Suprapubic skin (tissue), 4 donors: ENCODE measurements around the gene GRAP2. TPM values are rescaled to one million over a fixed set of nuclear protein-coding genes. Genes with fewer than 3 reads are reported as not detected.
A peak's percentile ranks its signal among the peaks of the same experiment; 100 is the strongest.

Source experiments
- DNase-seq, 2 donors: peaks; one replicate each; pipeline ENCODE4 v3.0.0-alpha.2; 2019; ENCODE audit warnings: low spot score in 2 of 2
- H3K27ac ChIP-seq: fragments of 200-600 bp; sonication (generic); one replicate; pipeline ENCODE4 v1.5.1; 2019
- H3K27me3 ChIP-seq: fragments of 200-600 bp; sonication (generic); one replicate; pipeline ENCODE4 v1.5.1; 2019
- H3K36me3 ChIP-seq: fragments of 200-600 bp; sonication (generic); one replicate; pipeline ENCODE4 v1.5.1; 2019
- H3K4me1 ChIP-seq: fragments of 200-600 bp; sonication (generic); one replicate; pipeline ENCODE4 v1.5.1; 2019
- H3K4me3 ChIP-seq: fragments of 200-600 bp; sonication (generic); one replicate; pipeline ENCODE4 v1.5.1; 2019; ENCODE audit warnings: mild to moderate bottlenecking
- H3K9me3 ChIP-seq: fragments of 200-600 bp; sonication (generic); one replicate; pipeline ENCODE4 v1.5.1; 2019
- EP300 ChIP-seq: sonication (generic); formaldehyde crosslinking; IDR thresholded peaks from one replicate; pipeline ENCODE4 v1.6.1; 2017; ENCODE audit warnings: antibody characterized with exemption
- POLR2A ChIP-seq, 2 donors: fragments of 450-650 bp; IDR thresholded peaks; one replicate each; pipeline ENCODE4 v1.6.1; 2017; ENCODE audit warnings: antibody characterized with exemption in 2 of 2, mild to moderate bottlenecking in 2 of 2, moderate library complexity in 2 of 2
- POLR2AphosphoS5 ChIP-seq, 3 donors: sonication (generic); formaldehyde crosslinking; IDR thresholded peaks; one replicate each; pipeline ENCODE4 v1.6.1; 2017; ENCODE audit warnings: antibody characterized with exemption in 3 of 3
- WGBS: methylation state at CpG from one replicate; pipeline ENCODE4 v1.1.5; 2018; 5-methylcytosine and 5-hydroxymethylcytosine counted together
- total RNA-seq, 4 donors: library from RNA; depleted of rRNA; stranded (reverse); fragments of >200 nt; gene quantifications; one replicate each; pipeline ENCODE4 v1.1.0, GENCODE V29; 2016
- TF ChIP-seq, protein P1 (sequence below), 2 donors: fragments of 200-600 bp in 1 of 2; fragments of 450-650 bp in 1 of 2; sonication (generic) in 1 of 2; IDR thresholded peaks; one replicate each; pipeline ENCODE4 v1.5.1; 2016 to 2019; ENCODE audit warnings: antibody characterized with exemption in 2 of 2, mild to moderate bottlenecking in 1 of 2, moderate library complexity in 1 of 2

GRAP2 gene
- total RNA-seq, 4 donors from 2014 or later, result 0.16 to 10.1 (median 4.8) TPM

DNA sequence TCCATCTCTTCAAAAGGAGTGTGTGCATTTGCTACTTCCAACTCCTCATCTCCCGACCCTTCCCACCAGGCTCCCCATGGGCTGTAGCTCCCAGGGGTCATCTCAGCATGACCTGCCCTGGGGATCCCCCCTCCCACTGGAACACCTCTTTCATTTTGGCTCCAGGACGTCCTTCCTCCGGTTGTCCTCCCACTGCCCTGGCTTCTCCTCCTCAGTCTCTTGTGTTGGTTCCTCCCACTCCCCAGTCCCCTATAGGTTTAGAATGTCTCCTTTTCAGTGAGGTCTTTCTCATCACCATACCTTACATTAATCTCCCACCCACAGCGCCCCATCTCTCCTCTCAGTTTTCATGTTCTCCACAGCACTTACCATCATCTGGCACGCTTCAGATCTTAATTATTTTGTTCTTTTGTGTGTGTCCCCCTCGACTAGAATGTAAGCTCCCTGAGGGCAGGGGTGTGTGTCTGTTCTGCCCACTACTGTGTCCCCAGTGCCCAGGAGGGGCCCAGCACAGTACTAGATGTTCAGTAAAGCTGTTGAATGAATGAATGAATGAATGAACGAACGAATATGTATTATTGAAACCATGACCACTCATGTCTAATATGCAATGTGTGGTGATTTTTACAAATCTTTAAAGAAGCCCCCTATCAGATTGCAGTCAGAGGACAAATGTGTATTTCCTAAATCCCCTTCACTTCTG, 57.3 kb downstream of the GRAP2 start:
- no peaks in the 10 kb centered on the region for H3K9me3 ChIP-seq
- H3K27ac ChIP-seq, result no peak overlapping the region
- no peaks in the 10 kb centered on the region for H3K36me3 ChIP-seq
- H3K4me1 ChIP-seq, result peaks cover 13% of the 10 kb centered on the region
- TF ChIP-seq EP300, result no peak
- WGBS, result 73% methylated on average over 8 of the region's 8 CpGs
- no peak for DNase-seq
- H3K4me3 ChIP-seq, result no peak overlapping the region
- H3K27me3 ChIP-seq, result peaks cover 9% of the 10 kb centered on the region

DNA sequence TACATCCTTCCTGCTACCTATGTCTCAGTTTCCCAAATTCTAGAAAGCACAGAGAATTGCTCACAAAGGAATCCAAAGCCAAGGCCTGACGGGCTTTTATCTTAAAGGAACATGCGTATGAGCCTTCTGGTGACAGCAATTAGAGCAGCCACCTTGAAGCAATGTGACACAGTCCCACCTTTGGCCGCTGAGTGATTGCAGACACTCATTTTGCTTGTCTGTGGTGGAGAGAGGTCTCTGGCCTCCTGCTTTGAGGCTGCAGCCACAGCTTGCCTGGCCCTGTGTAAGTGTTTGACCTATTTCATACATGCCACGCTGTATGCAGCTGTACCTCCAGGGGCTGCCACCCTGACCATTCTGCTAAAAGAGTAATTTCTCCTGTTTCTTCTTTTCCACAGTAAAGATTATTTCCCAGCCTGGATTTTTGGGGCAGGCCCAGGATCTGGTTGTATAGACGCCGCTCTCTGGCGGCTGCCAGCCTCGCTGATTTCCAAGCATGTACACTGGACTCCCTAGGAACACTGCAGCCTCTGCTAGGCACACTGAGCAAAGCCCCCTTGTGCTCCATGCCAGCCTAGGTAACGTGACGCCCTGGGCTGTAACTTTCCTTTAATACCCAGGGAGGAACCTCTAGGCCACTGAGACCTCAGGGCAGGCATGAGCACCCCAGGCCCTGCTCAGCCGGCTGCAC, 58.2 kb downstream of the GRAP2 start:
- DNase-seq, result no peak
- H3K4me1 ChIP-seq, result peaks cover 13% of the 10 kb centered on the region
- no peak overlapping the region for H3K4me3 ChIP-seq
- no peak overlapping the region for H3K27ac ChIP-seq
- H3K27me3 ChIP-seq, result peaks cover 9% of the 10 kb centered on the region
- 58% methylated on average over 8 of the region's 11 CpGs for WGBS
- no peaks in the 10 kb centered on the region for H3K9me3 ChIP-seq
- no peaks in the 10 kb centered on the region for H3K36me3 ChIP-seq
- TF ChIP-seq EP300 (no peak), POLR2A (IDR thresholded peaks at IDR 0.05) (no peak), POLR2AphosphoS5 (IDR thresholded peaks at IDR 0.05) (no peak)
- TF ChIP-seq, protein P1, sequence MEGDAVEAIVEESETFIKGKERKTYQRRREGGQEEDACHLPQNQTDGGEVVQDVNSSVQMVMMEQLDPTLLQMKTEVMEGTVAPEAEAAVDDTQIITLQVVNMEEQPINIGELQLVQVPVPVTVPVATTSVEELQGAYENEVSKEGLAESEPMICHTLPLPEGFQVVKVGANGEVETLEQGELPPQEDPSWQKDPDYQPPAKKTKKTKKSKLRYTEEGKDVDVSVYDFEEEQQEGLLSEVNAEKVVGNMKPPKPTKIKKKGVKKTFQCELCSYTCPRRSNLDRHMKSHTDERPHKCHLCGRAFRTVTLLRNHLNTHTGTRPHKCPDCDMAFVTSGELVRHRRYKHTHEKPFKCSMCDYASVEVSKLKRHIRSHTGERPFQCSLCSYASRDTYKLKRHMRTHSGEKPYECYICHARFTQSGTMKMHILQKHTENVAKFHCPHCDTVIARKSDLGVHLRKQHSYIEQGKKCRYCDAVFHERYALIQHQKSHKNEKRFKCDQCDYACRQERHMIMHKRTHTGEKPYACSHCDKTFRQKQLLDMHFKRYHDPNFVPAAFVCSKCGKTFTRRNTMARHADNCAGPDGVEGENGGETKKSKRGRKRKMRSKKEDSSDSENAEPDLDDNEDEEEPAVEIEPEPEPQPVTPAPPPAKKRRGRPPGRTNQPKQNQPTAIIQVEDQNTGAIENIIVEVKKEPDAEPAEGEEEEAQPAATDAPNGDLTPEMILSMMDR (IDR thresholded peaks at IDR 0.05), result no peak

DNA sequence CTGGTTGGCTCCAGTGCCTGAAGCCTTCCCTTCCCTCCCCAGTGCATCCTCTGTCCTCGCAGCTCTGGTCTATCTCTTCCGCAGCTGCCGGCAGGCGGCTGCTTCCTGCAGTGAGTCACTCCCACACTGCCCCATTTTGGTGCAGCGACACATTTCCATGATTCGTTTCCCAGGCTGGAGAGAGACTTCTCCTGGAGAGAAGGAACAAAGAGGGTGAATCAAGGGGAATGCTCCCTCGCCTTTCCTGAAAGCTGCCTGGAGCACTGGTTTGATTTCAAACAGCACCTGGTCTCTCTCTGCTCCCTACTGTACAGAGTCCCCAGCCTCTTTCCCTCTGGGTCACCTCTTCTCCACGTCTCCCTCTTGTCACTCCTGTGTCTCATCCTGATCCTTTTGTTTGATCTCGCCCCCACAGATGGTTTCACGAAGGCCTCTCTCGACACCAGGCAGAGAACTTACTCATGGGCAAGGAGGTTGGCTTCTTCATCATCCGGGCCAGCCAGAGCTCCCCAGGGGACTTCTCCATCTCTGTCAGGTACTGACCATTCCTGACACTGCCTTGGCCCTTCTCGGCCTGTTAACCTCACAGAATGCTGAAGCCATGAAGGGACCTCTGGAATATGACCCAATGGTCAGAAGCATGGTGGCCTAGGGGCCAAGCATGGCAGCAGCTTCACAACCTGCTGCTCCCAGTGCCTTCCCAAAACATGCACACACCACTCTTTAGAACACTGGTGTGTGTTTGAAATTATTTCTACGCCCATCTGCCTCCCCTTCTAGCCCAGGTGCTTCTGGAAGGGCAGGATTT, 59.0 kb downstream of the GRAP2 start, which contains the start of gene TMA7B:
Gene TMA7B, plus strand, starts transcription at position 758 of the 808 bp plus-strand sequence. CDS start 3,978 bp downstream, outside the sequence.
- no peaks in the 10 kb centered on the region for H3K36me3 ChIP-seq
- H3K4me3 ChIP-seq, result no peak within 1 kb of the TSS
- no peak within 1 kb of the TSS for H3K27ac ChIP-seq
- WGBS, result 52% methylated on average over 14 of the region's 14 CpGs
- H3K9me3 ChIP-seq, result no peaks in the 10 kb centered on the region
- TF ChIP-seq, protein P1 (IDR thresholded peaks at IDR 0.05), result peak in 1 of 2 donors; percentile 45
- no peak for TF ChIP-seq POLR2A (IDR thresholded peaks at IDR 0.05)
- TF ChIP-seq EP300, result no peak
- TF ChIP-seq POLR2AphosphoS5 (IDR thresholded peaks at IDR 0.05), result no peak
- no peak for DNase-seq
- H3K4me1 ChIP-seq, result peaks cover 9% of the 10 kb centered on the region
- H3K27me3 ChIP-seq, result peaks cover 9% of the 10 kb centered on the region

DNA sequence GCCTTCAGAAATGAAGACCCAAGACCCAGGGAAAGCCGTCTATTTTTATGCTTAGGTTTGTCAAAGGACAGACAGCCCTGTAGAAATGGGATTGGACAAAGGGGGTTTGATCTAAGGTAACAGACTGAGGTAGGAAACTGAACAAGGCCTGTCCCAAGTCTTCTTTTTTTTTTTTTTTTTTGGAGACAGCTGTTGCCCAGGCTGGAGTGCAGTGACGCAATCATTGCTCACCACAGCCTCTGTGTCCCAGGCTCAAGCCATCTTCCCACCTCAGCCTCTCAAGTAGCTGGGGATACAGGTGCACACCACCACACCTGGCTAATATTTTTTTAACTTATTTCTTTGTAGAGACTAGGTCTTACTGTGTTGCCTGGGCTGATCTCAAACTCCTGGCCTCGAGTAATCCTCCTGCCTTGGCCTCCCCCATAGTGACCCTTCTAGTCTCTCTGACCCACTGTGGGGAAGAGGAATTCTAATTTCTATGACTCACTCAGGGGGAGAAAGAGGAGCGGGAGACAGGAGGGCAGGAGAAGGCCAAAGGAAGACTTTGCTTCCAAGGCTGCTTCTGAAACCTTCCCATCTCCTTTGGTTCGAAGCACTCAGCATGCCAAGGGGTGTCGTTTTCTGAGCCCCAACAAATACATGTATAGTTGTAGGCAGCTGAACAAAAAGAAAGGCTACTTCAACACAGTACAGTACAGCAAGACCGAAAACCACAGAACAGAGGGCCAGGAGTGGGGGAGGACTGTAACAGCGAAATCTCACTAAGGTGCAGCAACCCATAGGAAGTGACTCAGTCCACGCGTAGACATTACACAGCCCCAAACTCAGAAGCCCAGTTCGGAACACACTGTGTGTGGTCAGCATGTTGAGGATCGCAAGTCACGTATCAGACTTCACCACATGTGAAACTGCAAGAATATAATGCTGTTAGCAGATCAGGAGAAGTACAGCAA, 60.2 kb downstream of the GRAP2 start:
- Histone ChIP-seq H3K36me3 (no peaks in the 10 kb centered on the region), H3K9me3 (no peaks in the 10 kb centered on the region), H3K4me3 (no peak overlapping the region), H3K27ac (no peak overlapping the region), H3K4me1 (peaks cover 7% of the 10 kb centered on the region), H3K27me3 (peaks cover 9% of the 10 kb centered on the region)
- TF ChIP-seq POLR2AphosphoS5 (IDR thresholded peaks at IDR 0.05), result no peak
- TF ChIP-seq, protein P1 (IDR thresholded peaks at IDR 0.05), result no peak
- TF ChIP-seq POLR2A (IDR thresholded peaks at IDR 0.05), result no peak
- TF ChIP-seq EP300, result no peak
- DNase-seq, result no peak
- WGBS, result 75% methylated on average over 13 of the region's 13 CpGs

DNA sequence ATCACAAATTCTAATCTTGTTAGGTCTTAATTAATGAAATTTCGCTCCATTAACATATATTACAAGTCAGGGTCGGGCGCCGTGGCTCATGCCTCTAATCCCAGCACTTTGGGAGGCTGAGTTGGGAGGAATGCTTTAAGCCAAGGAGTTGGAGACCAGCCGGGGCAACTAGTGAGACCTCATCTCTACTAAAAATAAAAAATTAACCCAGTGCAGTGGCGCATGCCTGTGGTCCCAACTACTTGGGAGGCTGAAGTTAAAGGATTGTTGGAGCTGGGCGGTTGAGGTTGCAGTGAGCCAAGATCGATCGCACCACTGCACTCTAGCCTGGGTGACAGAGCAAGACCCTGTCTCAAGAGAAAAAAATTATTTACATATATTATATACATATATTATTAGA, 61.2 kb downstream of the GRAP2 start:
- Histone ChIP-seq H3K4me1 (peaks cover 7% of the 10 kb centered on the region), H3K27me3 (peaks cover 9% of the 10 kb centered on the region), H3K36me3 (no peaks in the 10 kb centered on the region), H3K9me3 (no peaks in the 10 kb centered on the region), H3K27ac (no peak overlapping the region), H3K4me3 (no peak overlapping the region)
- TF ChIP-seq, protein P1 (IDR thresholded peaks at IDR 0.05), result no peak
- TF ChIP-seq EP300 (no peak), POLR2A (IDR thresholded peaks at IDR 0.05) (no peak), POLR2AphosphoS5 (IDR thresholded peaks at IDR 0.05) (no peak)
- 97% methylated on average over 9 of the region's 9 CpGs for WGBS
- DNase-seq, result no peak
